ENCODE data around the gene RPP30.

RPP30 gene

DNA sequence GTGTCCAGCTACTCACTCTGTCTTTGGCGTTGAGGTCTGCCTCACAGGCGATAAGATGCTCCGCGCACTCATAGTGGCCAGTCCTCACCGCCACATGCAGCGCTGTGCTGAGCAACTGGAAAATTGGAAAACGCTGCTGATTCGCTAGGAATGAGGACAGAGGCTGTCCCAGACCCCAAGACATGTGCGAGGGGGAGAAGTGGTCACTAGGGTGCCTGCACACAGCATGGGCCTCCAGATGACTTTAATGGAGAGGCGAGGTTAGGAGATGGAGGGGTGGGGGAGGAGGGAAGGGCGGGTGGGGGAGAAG, 43.9 kb downstream of the RPP30 start:
- H3K4me3 ChIP-seq (replicated peaks; ENCODE audit: low read depth, low read length) = no peak overlapping the region
- DNase-seq (ENCODE audit: low read depth) = no peak
- TF ChIP-seq, protein P1, sequence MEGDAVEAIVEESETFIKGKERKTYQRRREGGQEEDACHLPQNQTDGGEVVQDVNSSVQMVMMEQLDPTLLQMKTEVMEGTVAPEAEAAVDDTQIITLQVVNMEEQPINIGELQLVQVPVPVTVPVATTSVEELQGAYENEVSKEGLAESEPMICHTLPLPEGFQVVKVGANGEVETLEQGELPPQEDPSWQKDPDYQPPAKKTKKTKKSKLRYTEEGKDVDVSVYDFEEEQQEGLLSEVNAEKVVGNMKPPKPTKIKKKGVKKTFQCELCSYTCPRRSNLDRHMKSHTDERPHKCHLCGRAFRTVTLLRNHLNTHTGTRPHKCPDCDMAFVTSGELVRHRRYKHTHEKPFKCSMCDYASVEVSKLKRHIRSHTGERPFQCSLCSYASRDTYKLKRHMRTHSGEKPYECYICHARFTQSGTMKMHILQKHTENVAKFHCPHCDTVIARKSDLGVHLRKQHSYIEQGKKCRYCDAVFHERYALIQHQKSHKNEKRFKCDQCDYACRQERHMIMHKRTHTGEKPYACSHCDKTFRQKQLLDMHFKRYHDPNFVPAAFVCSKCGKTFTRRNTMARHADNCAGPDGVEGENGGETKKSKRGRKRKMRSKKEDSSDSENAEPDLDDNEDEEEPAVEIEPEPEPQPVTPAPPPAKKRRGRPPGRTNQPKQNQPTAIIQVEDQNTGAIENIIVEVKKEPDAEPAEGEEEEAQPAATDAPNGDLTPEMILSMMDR (IDR thresholded peaks at IDR 0.05; ENCODE audit: low read length, missing control alignments) = no peak

DNA sequence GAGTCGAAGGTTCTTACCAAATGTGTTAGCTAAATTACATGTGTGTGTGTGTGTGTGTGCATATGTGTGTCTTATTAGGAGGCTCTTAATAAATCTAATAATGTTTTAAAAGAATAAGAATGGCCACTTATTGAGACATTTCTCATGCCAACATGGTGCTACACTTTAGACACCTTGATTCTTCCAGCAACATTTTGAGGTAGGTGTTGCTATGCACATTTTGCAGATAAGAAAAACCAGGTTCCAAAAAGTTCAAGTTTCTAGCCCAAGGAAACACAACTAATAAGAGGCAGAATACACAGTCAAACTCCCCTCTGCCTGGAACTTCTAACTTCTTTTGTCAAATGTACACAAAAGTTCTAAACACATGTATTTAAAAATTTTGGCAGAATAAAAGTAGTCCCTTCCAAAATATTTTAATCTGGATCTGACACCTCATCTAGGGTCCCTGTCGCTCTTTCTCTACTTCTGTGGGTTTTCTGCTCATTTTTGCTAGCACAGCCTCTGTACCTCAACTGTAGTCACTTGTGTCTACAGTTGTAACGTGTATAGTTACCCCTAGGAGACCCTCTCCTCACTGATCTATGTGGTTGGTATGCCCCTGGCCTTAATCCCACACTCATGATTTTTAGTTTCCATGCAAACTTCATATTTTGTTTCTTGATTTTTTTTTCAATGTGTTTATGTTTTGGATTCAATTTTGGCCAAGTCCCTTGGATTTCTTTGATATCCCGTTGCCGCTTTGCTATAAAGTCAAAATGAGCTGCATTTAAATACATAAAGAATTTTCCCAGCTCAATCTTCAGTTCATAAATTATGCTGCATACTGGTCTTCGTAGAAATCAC, 44.8 kb downstream of the RPP30 start:
- TF ChIP-seq, protein P1 (IDR thresholded peaks at IDR 0.05; ENCODE audit: low read length, missing control alignments) = no peak
- no peak overlapping the region for H3K4me3 ChIP-seq (replicated peaks; ENCODE audit: low read depth, low read length)
- no peak for DNase-seq (ENCODE audit: low read depth)

DNA sequence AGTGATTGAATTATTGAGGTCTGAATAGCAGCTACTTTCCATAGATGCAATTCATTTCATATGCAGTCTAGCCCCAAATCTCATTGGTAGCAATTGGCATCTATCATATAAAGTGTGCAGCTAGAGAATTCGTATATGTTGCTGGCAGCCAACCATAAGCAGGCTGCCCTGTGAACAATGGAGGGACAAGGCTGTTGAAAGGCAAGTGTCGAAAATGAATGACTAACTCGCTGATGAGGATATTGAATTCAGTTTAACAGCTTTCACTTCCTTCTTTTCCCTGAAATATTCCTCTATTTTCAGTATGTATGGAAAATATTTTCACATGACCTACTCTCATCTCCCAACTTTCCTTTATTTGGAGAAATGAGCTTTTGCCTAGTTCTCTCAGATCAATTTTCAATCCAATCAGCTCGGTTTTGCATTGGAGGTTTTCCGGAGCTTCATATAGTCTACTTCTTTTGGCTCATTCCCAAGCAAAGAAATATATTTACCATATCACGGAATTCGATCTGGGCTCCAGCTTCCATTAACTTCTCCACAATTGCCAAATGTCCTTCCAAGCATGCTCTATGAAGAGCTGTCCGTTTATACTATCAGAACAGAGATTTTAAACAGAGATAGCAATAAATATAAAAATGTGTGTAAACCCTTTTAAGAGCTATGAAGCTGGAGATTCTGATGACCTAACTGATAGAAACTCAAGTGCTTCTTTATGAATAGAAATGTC, 45.6 kb downstream of the RPP30 start:
- TF ChIP-seq, protein P1 (IDR thresholded peaks at IDR 0.05; ENCODE audit: low read length, missing control alignments) = no peak
- DNase-seq (ENCODE audit: low read depth) = no peak
- no peak overlapping the region for H3K4me3 ChIP-seq (replicated peaks; ENCODE audit: low read depth, low read length)

DNA sequence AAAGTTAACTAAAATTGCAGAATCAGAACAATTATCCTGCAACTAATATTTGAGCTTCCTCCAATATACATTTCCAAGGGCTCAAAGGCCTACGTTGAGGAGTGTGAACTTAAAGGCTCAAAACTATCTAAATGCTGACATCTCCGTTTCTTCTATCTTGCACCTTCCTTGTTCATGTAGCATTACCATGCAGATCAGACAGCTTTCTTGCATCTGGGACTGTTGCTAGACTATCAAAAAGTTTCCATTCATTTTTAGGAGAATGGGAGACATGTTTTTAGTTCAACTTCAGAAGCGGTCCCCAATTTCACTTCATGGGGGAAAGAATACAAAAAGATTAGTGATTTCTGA, 46.2 kb downstream of the RPP30 start:
- H3K4me3 ChIP-seq (replicated peaks; ENCODE audit: low read depth, low read length) = no peak overlapping the region
- DNase-seq (ENCODE audit: low read depth) = no peak
- TF ChIP-seq, protein P1 (IDR thresholded peaks at IDR 0.05; ENCODE audit: low read length, missing control alignments) = no peak

DNA sequence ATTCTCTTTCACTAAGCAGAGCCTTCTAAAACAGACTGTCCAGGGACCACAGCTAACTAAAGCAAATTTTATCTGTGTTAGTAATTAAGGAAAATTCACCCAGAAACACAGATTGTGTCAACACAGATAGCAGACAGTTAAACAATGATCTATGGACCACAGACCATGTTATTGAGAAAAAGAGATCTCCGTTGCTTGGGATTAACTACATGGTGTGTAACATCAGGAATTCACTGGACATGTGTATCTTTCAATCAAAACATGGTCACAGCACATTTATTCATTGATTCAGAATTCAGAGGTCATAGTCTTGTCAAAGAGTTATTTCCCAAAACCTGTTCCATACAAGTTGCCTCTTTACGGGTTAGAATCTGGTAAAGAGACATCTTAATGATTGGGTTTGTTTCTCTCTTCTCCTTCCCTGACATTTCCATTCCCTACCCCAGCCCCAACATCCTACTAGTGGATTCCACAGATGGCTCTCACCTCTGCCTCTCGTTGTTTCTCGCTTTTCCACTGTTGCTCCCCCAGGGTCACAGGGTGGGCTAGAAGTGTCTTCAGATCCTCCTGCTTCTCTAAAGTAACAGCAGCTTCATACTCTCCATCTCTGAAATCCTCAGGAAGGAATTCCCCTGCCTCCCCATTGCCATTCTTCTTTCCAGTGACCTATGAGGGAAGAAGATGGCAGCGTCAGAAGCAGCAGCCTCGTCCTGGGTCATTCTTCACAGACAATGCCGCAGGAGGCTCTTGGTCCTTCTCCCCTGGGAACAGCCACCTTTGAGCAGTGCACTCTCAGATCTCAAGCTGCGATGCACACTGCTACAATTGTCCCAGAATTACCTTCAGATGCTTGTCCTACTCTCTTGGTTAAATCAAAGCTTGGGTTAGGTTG, 48.2 kb downstream of the RPP30 start:
- DNase-seq (ENCODE audit: low read depth) = no peak
- H3K4me3 ChIP-seq (replicated peaks; ENCODE audit: low read depth, low read length) = peak overlapping the region; percentile 8
- TF ChIP-seq, protein P1 (IDR thresholded peaks at IDR 0.05; ENCODE audit: low read length, missing control alignments) = no peak

DNA sequence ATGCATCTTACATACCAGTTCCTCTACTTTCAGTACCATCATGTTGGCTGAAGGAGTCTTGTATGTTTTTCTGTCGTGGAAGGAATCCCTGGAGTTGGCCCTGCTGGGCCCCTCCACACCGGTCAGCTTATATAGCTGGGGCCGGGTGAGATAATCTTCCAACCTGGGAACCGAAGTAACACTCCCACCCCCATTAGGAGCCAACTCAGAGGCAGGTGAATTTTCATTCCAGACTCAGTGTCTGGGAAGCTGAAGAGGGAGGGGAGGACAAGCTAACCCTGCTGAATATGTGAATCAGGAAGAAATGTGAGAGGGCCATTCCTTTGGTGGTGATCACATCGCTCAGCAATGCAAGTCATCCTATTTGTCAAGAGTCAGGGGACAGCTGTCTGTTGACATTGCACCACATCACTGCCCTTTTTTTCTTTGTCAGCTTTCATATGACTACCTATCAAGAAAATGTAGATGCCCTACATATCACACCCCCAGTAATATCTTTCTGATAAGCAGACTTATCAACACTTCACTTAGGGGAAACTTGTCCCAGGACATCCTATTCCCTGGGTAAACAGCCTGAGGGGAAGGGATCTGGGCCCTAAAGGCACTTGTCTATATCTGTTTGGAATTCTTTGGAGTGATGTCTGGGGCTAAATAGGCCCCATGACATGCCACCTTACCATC, 49.4 kb downstream of the RPP30 start, which contains the start of gene ANKRD1:
ANKRD1 (minus strand) TSS at position 102 of the 681 bp plus-strand sequence; CDS start at position 42, 60 bp downstream.
- peak; percentile 87 for DNase-seq (ENCODE audit: low read depth)
- H3K4me3 ChIP-seq (replicated peaks; ENCODE audit: low read depth, low read length) = peak within 1 kb of the TSS; percentile 8
- TF ChIP-seq, protein P1 (IDR thresholded peaks at IDR 0.05; ENCODE audit: low read length, missing control alignments) = no peak

Measured in fibroblast of pulmonary artery (primary cell).